B cell (primary cell): ENCODE results near the gene SLC24A3. TPM values are rescaled to one million over a fixed set of nuclear protein-coding genes. Genes with fewer than 3 reads are reported as not detected.

Source experiments
- ATAC-seq: fragments of 200-7000 bp; cut with Tn5 transposase; one replicate; pipeline ENCODE4 v1.10.0; 2021; ENCODE audit warnings: low read depth, mild to moderate bottlenecking, moderate number of reproducible peaks, moderate library complexity
- CTCF ChIA-PET: fragments of 350-600 bp; sonication (Branson Sonifier 250); formaldehyde crosslinking; loops from one replicate; lab custom pipeline; 2021; ENCODE audit warnings: antibody characterized with exemption, inconsistent platforms; lab: Charles Lee
- POLR2A ChIA-PET: fragments of 350-600 bp; sonication (Branson Sonifier 250); formaldehyde crosslinking; loops from one replicate; lab custom pipeline; 2021; ENCODE audit warnings: antibody characterized with exemption; lab: Charles Lee
- DNase-seq: peaks from one replicate; pipeline ENCODE4 v3.0.0; 2013
- H2AFZ ChIP-seq: 2 replicates; pipeline ENCODE4 v1.6.1; 2012; ENCODE audit warnings: mild to moderate bottlenecking, low read depth, low read length; ENCODE audit not compliant: insufficient read depth, poor library complexity, severe bottlenecking
- H3K27ac ChIP-seq, 2 donors: 1 replicate in 1 of 2; 2 replicates in 1 of 2; pipeline ENCODE4 v1.5.1; 2012 to 2013; ENCODE audit warnings: low read length in 2 of 2, mild to moderate bottlenecking in 2 of 2, moderate library complexity in 1 of 2
- H3K27me3 ChIP-seq, 4 experiments: fragments of 200-600 bp in 1 of 4; sonication (generic) in 1 of 4; replicated peaks in 1 of 4; 1 replicate in 2 of 4; 2 replicates in 2 of 4; pipeline versions ENCODE4 v1.6.1 to v1.7.0; 2013 to 2016; ENCODE audit warnings: low read length in 3 of 4, mild to moderate bottlenecking in 2 of 4, mixed read lengths in 1 of 4, moderate library complexity in 1 of 4; ENCODE audit not compliant: insufficient read depth in 4 of 4, control insufficient read depth in 3 of 4; ENCODE audit errors: control extremely low read depth in 1 of 4
- H3K36me3 ChIP-seq, 2 experiments: replicated peaks in 1 of 2; 1 replicate in 1 of 2; 2 replicates in 1 of 2; pipeline versions ENCODE4 v1.6.1 to v1.7.1; 2013; ENCODE audit warnings: low read length in 1 of 2; ENCODE audit not compliant: insufficient read depth in 2 of 2, control insufficient read depth in 1 of 2; ENCODE audit errors: control extremely low read depth in 1 of 2, extremely low read depth in 1 of 2
- H3K4me1 ChIP-seq, 2 donors: fragments of 200-600 bp in 1 of 2; sonication (generic) in 1 of 2; 1 replicate in 1 of 2; 2 replicates in 1 of 2; pipeline versions ENCODE4 v1.5.1 to v1.6.1; 2013 to 2017; ENCODE audit warnings: low read length in 2 of 2; ENCODE audit not compliant: control insufficient read depth in 2 of 2, insufficient read depth in 2 of 2
- H3K4me2 ChIP-seq: replicated peaks from 2 replicates; pipeline ENCODE3; 2012; ENCODE audit warnings: mild to moderate bottlenecking, low read depth, low read length; ENCODE audit not compliant: poor library complexity, severe bottlenecking
- H3K4me3 ChIP-seq, 5 experiments: fragments of 200-600 bp in 1 of 5; sonication (generic) in 1 of 5; 1 replicate in 3 of 5; 2 replicates in 2 of 5; pipeline versions ENCODE4 v1.5.1 to v1.7.0; 2011 to 2016; ENCODE audit warnings: low read length in 4 of 5, mild to moderate bottlenecking in 4 of 5, low read depth in 2 of 5, control low read depth in 1 of 5, moderate library complexity in 1 of 5; ENCODE audit not compliant: insufficient read depth in 1 of 5; ENCODE audit errors: control extremely low read depth in 1 of 5, extremely low read depth in 1 of 5
- H3K79me2 ChIP-seq: fragments of 200-600 bp; sonication (generic); one replicate; pipeline ENCODE4 v1.6.0; 2016; ENCODE audit warnings: low read length; ENCODE audit not compliant: control insufficient read depth, insufficient read depth
- H3K9ac ChIP-seq: fragments of 200-600 bp; sonication (generic); 2 replicates; pipeline ENCODE4 v1.6.1; 2017; ENCODE audit warnings: mild to moderate bottlenecking, low read length, moderate library complexity
- H3K9me3 ChIP-seq, 3 donors: one replicate each; pipeline versions ENCODE4 v1.6.1 to v1.7.1; 2013; ENCODE audit warnings: low read length in 2 of 3; ENCODE audit not compliant: control insufficient read depth in 2 of 3, insufficient read depth in 1 of 3; ENCODE audit errors: control extremely low read depth in 1 of 3
- H4K20me1 ChIP-seq: 2 replicates; pipeline ENCODE4 v1.6.0; 2012; ENCODE audit warnings: mild to moderate bottlenecking, low read length; ENCODE audit not compliant: insufficient read depth, control insufficient read depth, poor library complexity, severe bottlenecking
- H3K27ac Mint-ChIP-seq: one replicate; pipeline ENCODE4 v1.8.0; 2021; ENCODE audit warnings: mixed read lengths
- H3K27me3 Mint-ChIP-seq: one replicate; pipeline ENCODE4 v1.8.0; 2021; ENCODE audit warnings: mixed read lengths
- H3K4me1 Mint-ChIP-seq: one replicate; pipeline ENCODE4 v1.8.0; 2021; ENCODE audit warnings: mixed read lengths
- H3K4me3 Mint-ChIP-seq: one replicate; pipeline ENCODE4 v1.8.0; 2021; ENCODE audit warnings: mixed read lengths
- H3K9me3 Mint-ChIP-seq: one replicate; pipeline ENCODE4 v1.8.0; 2022; ENCODE audit warnings: mixed read lengths; ENCODE audit not compliant: insufficient read depth
- CTCF ChIP-seq: fragments of 200-600 bp; IDR thresholded peaks from one replicate; pipeline ENCODE4 v1.8.0; 2022; ENCODE audit warnings: antibody characterized with exemption, mild to moderate bottlenecking
- EZH2 ChIP-seq: IDR thresholded peaks from 2 replicates; pipeline ENCODE4 v1.6.1; 2012; ENCODE audit warnings: borderline replicate concordance, low read depth, mild to moderate bottlenecking, moderate library complexity, low read length; ENCODE audit not compliant: insufficient read depth, poor library complexity, severe bottlenecking
- WGBS: methylation state at CpG from one replicate; pipeline ENCODE4 v1.1.5; 2013; ENCODE audit warnings: missing lambda C conversion rate; ENCODE audit not compliant: insufficient coverage; 5-methylcytosine and 5-hydroxymethylcytosine counted together
- intact Hi-C: fragments of 100-400 bp; cut with micrococcal nuclease; formaldehyde crosslinking; loops from one replicate; pipeline ENCODE4 v1.10.0; 2022
- polyA plus RNA-seq: library from polyadenylated mRNA; depleted of rRNA; stranded (reverse); fragments of >200 nt; gene quantifications from 2 replicates; pipeline ENCODE4 v1.2.3, GENCODE V29; 2012
- total RNA-seq, 2 donors: library from RNA; stranded (reverse); fragments of 120-200 nt in 1 of 2; gene quantifications; 1 replicate in 1 of 2; 2 replicates in 1 of 2; pipeline versions ENCODE4 v1.2.3 to v1.2.4, GENCODE V29; 2013 to 2022

The SLC24A3 gene
- total and polyA plus RNA-seq, 2 donors (not counting 1 experiment from before 2014, with no cell fraction given) = not detected

DNA sequence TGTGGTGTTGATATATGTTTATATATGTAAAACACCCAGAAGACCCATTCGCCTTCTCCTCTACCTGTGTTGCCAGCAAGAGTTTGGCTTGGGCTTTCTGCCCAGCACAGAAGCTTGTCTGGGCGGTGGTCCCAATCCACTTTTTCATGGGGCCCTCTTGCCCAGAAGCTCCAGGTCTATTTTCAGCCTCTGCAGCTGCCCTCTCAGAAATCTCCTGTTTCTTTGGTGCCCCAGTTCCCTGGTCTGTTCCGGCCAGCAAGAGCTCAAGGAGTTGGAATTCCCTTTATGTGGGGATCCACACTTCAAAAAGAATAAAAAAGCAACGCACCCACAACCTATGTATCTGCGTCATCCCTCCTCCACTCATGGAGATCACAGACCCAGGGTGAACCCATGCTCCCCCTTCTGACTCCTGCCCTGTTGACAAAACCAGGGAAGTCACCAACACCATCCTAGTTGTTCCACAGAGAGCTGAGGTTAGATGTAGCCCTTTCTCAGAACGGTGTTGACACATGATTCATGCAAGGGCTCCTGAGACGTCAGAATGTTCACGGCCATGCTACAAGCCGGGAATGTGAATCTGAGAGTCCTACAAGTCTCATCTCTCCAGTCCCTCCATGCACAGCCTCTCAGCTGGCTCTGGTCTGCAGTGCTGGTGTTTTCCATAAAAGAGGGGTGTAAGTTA lies 388.8 kb downstream of the SLC24A3 start:
- Histone ChIP-seq H4K20me1 (no peaks in the 10 kb centered on the region), H3K9me3 (no peaks in the 10 kb centered on the region), H3K9ac (no peak overlapping the region), H3K79me2 (no peaks in the 10 kb centered on the region), H3K36me3 (no peaks in the 10 kb centered on the region), H3K4me3 (no peak overlapping the region), H2AFZ (no peak overlapping the region), H3K4me2 (no peak overlapping the region), H3K27ac (no peak overlapping the region), H3K27me3 (no peaks in the 10 kb centered on the region), H3K4me1 (no peaks in the 10 kb centered on the region)
- no peak overlapping the region for H3K4me3 Mint-ChIP-seq
- no peak for ATAC-seq
- no peaks in the 10 kb centered on the region for H3K9me3 Mint-ChIP-seq
- no peak overlapping the region for H3K27ac Mint-ChIP-seq
- H3K27me3 Mint-ChIP-seq = peaks cover 21% of the 10 kb centered on the region
- intact Hi-C loops = no loop called here
- DNase-seq = no peak
- H3K4me1 Mint-ChIP-seq = no peaks in the 10 kb centered on the region
- WGBS = 97% methylated on average over 6 of the region's 9 CpGs
- POLR2A ChIA-PET = no interaction called here
- TF ChIP-seq EZH2 = no peak
- no peak for TF ChIP-seq CTCF
- CTCF ChIA-PET = no interaction called here

- H3K4me2 ChIP-seq = no peak overlapping the region
- peaks cover 18% of the 10 kb centered on the region for H3K27me3 Mint-ChIP-seq
- H4K20me1 ChIP-seq = no peaks in the 10 kb centered on the region
- no peaks in the 10 kb centered on the region for H3K79me2 ChIP-seq
- ChIA-PET POLR2A (no interaction called here), CTCF (no interaction called here)
- H3K4me1 ChIP-seq = no peaks in the 10 kb centered on the region
- ATAC-seq (no peak), DNase-seq (no peak)
- no peaks in the 10 kb centered on the region for H3K9me3 ChIP-seq
- no peak overlapping the region for H2AFZ ChIP-seq
- TF ChIP-seq CTCF = no peak
- no peak for TF ChIP-seq EZH2
- H3K36me3 ChIP-seq = no peaks in the 10 kb centered on the region
- H3K4me3 ChIP-seq = no peak overlapping the region
- no peak overlapping the region for H3K9ac ChIP-seq
- 95% methylated on average over 6 of the region's 9 CpGs for WGBS
- H3K27ac Mint-ChIP-seq = no peak overlapping the region
- no peaks in the 10 kb centered on the region for H3K9me3 Mint-ChIP-seq
- H3K4me1 Mint-ChIP-seq = no peaks in the 10 kb centered on the region
- H3K27me3 ChIP-seq = no peaks in the 10 kb centered on the region
- H3K27ac ChIP-seq = no peak overlapping the region
- intact Hi-C loops = no loop called here
- H3K4me3 Mint-ChIP-seq = no peak overlapping the region
Measured at GRCh38 chr20:19602675-19603375, 390.4 kb downstream of the SLC24A3 start.
